Activated T-cell treated with anti-CD3 and anti-CD28 coated beads, Interleukin-2, amount 50 U/mL, for 24 hours (primary cell): ENCODE results near the gene TMEM127.
A peak's percentile ranks its signal among the peaks of the same experiment; 100 is the strongest.

Experiments
- DNase-seq: peaks from one replicate; pipeline ENCODE4 v3.0.0-alpha.2; 2020
- H3K27ac Mint-ChIP-seq: 2 replicates; pipeline ENCODE4 v1.8.0; 2020; ENCODE audit warnings: mild to moderate bottlenecking, mixed read lengths
- H3K27me3 Mint-ChIP-seq: 2 replicates; pipeline ENCODE4 v1.8.0; 2020; ENCODE audit warnings: mixed read lengths
- H3K36me3 Mint-ChIP-seq: 2 replicates; pipeline ENCODE4 v1.8.0; 2020; ENCODE audit warnings: low read depth, mixed read lengths
- H3K4me1 Mint-ChIP-seq: 2 replicates; pipeline ENCODE4 v1.8.0; 2020; ENCODE audit warnings: low read depth, mixed read lengths
- H3K4me3 Mint-ChIP-seq: 2 replicates; pipeline ENCODE4 v1.8.0; 2020; ENCODE audit warnings: mild to moderate bottlenecking, moderate library complexity, mixed read lengths
- H3K9me3 Mint-ChIP-seq: 2 replicates; pipeline ENCODE4 v1.8.0; 2020; ENCODE audit warnings: mixed read lengths

TMEM127 gene

DNA sequence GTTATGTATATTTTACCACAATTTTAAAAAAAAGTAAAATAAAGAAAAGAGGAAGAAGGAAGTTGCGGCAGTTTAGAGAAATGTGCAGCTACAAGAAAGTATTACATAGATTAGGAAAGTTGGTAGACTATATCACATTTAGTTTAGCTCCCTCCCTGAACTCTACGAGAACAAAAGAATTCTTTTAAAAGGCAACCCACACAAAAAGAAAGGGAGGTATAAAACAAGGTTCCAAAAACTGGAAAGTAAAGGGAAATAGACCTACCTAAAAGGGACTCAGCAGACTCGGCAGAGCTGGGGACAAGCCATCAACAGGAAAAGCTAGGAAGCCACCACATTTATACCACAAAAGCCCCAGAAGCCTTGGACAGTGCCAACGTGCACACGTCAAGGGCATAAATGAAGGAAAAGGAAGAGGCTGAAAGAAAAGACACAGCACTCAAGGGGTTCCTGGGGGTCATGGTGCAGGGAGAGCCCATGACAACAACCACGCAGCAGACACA lies 9.1 kb downstream of the TMEM127 start:
- Mint-ChIP-seq H3K4me3 (peak overlapping the region; percentile 9), H3K4me1 (peaks cover 57% of the 10 kb centered on the region), H3K27me3 (no peaks in the 10 kb centered on the region), H3K9me3 (no peaks in the 10 kb centered on the region), H3K36me3 (peaks cover 90% of the 10 kb centered on the region), H3K27ac (peak overlapping the region; percentile 85)
- no peak for DNase-seq

DNA sequence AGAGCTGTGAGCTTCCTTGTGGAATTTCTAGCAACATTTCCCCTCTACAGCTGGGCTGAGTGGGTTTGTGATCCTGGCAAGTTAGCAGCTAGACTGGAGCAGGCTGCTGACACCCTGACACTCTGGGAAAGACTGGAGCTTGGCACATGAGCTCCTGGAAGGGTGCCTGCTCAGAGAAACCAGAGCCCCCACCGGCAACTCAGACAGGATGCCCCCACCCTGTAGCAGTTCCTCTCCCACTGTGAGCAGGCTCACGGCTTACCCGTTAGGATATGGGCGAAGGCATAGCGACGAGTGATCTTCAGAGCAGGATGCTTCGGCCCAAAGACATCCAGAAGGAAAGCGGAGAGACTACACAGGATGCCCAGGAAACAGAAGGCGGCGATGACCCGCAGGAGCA lies 11.2 kb downstream of the TMEM127 start:
- Mint-ChIP-seq H3K4me1 (peaks cover 39% of the 10 kb centered on the region), H3K36me3 (peaks cover 87% of the 10 kb centered on the region), H3K27me3 (no peaks in the 10 kb centered on the region), H3K4me3 (no peak overlapping the region), H3K9me3 (no peaks in the 10 kb centered on the region), H3K27ac (peak overlapping the region; percentile 68)
- DNase-seq, result no peak

GRCh38 chr2:96253006-96253405 lies 12.8 kb downstream of the TMEM127 start:
- peaks cover 73% of the 10 kb centered on the region for H3K36me3 Mint-ChIP-seq
- H3K4me1 Mint-ChIP-seq, result peaks cover 25% of the 10 kb centered on the region
- no peak overlapping the region for H3K27ac Mint-ChIP-seq
- no peak overlapping the region for H3K4me3 Mint-ChIP-seq
- DNase-seq, result no peak
- H3K27me3 Mint-ChIP-seq, result no peaks in the 10 kb centered on the region
- H3K9me3 Mint-ChIP-seq, result no peaks in the 10 kb centered on the region

DNA sequence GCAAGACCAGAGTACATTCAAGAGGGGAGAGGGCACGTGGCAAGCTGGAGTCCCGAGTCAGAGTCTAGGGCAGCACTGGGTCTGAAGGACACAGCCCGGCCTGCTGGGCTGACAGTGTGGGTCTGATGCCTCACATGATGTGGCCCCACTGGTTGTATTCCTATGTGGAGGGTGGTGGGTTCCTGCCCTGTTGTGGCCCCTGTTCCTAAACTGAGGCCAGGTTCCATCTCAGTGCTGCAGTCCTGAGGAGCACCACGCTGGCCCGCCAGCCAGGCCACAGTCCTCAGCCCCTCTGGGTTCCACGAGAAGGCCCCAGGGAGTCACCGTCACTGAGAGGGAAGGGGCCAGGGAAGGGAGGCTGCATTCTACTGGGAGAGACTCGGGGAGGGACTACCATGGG lies 13.3 kb downstream of the TMEM127 start:
- H3K27me3 Mint-ChIP-seq, result no peaks in the 10 kb centered on the region
- H3K9me3 Mint-ChIP-seq, result no peaks in the 10 kb centered on the region
- H3K4me1 Mint-ChIP-seq, result peaks cover 21% of the 10 kb centered on the region
- H3K4me3 Mint-ChIP-seq, result no peak overlapping the region
- DNase-seq, result no peak
- peak overlapping the region; percentile 63 for H3K27ac Mint-ChIP-seq
- H3K36me3 Mint-ChIP-seq, result peaks cover 70% of the 10 kb centered on the region

DNA sequence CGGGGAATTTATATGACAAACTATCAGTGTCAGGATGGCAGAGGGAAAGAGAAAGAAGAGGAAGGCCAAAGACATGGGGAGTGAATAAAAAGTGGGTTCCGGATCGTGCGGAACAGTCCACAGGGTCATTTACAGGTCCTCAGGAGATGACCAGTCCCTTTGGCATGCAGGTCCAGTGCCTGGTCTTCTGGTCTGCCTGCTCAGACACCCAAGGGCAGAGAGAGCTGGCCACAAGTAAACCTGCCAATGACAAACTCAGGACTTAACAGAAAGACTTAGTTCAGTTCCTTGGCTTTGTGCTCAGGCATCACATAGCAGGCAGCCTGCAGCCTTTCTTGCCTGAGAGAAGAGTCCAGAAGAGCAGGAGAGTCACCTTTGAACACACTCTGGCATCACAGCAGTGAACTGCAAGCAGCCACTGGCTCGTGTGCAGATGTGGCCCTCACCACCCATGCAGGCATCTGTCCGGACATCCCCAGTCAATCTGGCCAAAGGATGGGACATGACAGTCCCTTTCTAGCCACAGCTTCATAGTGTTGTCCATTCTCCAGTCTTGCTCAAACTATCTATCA lies 14.0 kb downstream of the TMEM127 start:
- Mint-ChIP-seq H3K4me3 (no peak overlapping the region), H3K27ac (peak overlapping the region; percentile 63), H3K4me1 (peaks cover 20% of the 10 kb centered on the region), H3K9me3 (no peaks in the 10 kb centered on the region), H3K36me3 (peaks cover 66% of the 10 kb centered on the region), H3K27me3 (no peaks in the 10 kb centered on the region)
- no peak for DNase-seq

DNA sequence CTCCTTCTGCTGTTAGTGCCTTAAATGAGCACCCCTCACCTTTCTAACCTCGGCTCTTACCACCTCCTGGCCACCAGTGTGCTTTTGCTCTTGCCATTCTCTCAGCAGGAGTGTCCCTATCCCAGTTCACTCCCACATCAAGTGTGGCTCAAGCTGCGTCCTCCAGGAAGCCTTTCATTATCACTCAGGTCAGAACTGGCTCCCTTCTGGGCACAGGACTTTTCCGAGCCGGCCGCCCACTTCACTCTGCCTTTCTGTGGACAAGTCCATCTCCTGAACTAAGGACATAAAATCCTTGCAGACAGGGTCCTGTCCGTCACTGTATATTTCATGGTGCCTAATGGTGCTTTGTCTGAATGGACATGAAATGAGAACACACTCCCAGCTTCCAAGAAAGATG lies 15.6 kb downstream of the TMEM127 start:
- no peaks in the 10 kb centered on the region for H3K9me3 Mint-ChIP-seq

GRCh38 chr2:96249654-96250053 lies 16.1 kb downstream of the TMEM127 start:
- H3K9me3 Mint-ChIP-seq, result no peaks in the 10 kb centered on the region
- H3K4me3 Mint-ChIP-seq, result no peak overlapping the region
- DNase-seq, result no peak
- peak overlapping the region; percentile 55 for H3K27ac Mint-ChIP-seq
- peaks cover 24% of the 10 kb centered on the region for H3K4me1 Mint-ChIP-seq
- peaks cover 50% of the 10 kb centered on the region for H3K36me3 Mint-ChIP-seq
- no peaks in the 10 kb centered on the region for H3K27me3 Mint-ChIP-seq

More for the DNA sequence above, 15.6 kb downstream of the TMEM127 start:
- Mint-ChIP-seq H3K4me1 (peaks cover 22% of the 10 kb centered on the region), H3K4me3 (no peak overlapping the region), H3K27me3 (no peaks in the 10 kb centered on the region), H3K36me3 (peaks cover 53% of the 10 kb centered on the region), H3K27ac (peak overlapping the region; percentile 55)
- no peak for DNase-seq

- Mint-ChIP-seq H3K9me3 (no peaks in the 10 kb centered on the region), H3K27me3 (no peaks in the 10 kb centered on the region), H3K27ac (no peak overlapping the region), H3K4me1 (peaks cover 25% of the 10 kb centered on the region), H3K4me3 (no peak overlapping the region), H3K36me3 (peaks cover 40% of the 10 kb centered on the region)
- DNase-seq, result no peak
Measured at GRCh38 chr2:96248624-96249023, 17.2 kb downstream of the TMEM127 start.

DNA sequence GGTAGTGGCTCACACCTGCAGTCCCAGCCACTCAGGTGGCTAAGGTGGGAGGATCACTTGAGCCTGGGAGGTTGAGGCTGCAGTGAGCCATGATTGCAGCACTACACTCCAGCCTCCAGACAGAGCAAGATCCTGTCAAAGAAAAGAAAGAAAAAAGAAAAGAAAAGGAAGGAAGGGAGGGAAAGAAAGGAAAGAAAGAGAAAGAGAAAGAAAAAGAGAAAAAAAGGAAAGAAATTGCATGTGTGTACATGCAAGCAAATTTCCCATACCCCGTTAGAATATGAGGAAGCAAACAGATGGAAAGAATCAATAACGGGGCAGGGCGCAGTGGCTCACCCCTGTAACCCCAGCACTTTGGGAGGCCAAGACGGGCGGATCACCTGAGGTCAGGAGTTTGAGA lies 17.9 kb downstream of the TMEM127 start:
- Mint-ChIP-seq H3K27me3 (no peaks in the 10 kb centered on the region), H3K9me3 (no peaks in the 10 kb centered on the region), H3K4me3 (no peak overlapping the region), H3K36me3 (peaks cover 32% of the 10 kb centered on the region), H3K27ac (no peak overlapping the region), H3K4me1 (peaks cover 29% of the 10 kb centered on the region)
- DNase-seq, result no peak

GRCh38 chr2:96247009-96247408 lies 18.8 kb downstream of the TMEM127 start:
- peaks cover 24% of the 10 kb centered on the region for H3K36me3 Mint-ChIP-seq
- H3K27ac Mint-ChIP-seq, result peak overlapping the region; percentile 51
- no peak overlapping the region for H3K4me3 Mint-ChIP-seq
- no peak for DNase-seq
- H3K9me3 Mint-ChIP-seq, result no peaks in the 10 kb centered on the region
- H3K27me3 Mint-ChIP-seq, result no peaks in the 10 kb centered on the region
- H3K4me1 Mint-ChIP-seq, result peaks cover 37% of the 10 kb centered on the region

- no peak for DNase-seq
- H3K27me3 Mint-ChIP-seq, result no peaks in the 10 kb centered on the region
- H3K9me3 Mint-ChIP-seq, result no peaks in the 10 kb centered on the region
- peaks cover 15% of the 10 kb centered on the region for H3K36me3 Mint-ChIP-seq
- no peak overlapping the region for H3K4me3 Mint-ChIP-seq
- H3K4me1 Mint-ChIP-seq, result peaks cover 45% of the 10 kb centered on the region
- peak overlapping the region; percentile 39 for H3K27ac Mint-ChIP-seq
Measured at GRCh38 chr2:96245609-96246390, 20.0 kb downstream of the TMEM127 start.

- H3K27ac Mint-ChIP-seq, result peak overlapping the region; percentile 61
- no peak for DNase-seq
- H3K4me3 Mint-ChIP-seq, result no peak overlapping the region
- no peaks in the 10 kb centered on the region for H3K9me3 Mint-ChIP-seq
- peaks cover 3% of the 10 kb centered on the region for H3K36me3 Mint-ChIP-seq
- no peaks in the 10 kb centered on the region for H3K27me3 Mint-ChIP-seq
- H3K4me1 Mint-ChIP-seq, result peaks cover 48% of the 10 kb centered on the region
Measured at GRCh38 chr2:96243843-96244242, 22.0 kb downstream of the TMEM127 start.

GRCh38 chr2:96241900-96242611 lies 23.7 kb downstream of the TMEM127 start:
- H3K4me1 Mint-ChIP-seq, result peaks cover 46% of the 10 kb centered on the region
- H3K9me3 Mint-ChIP-seq, result no peaks in the 10 kb centered on the region
- H3K4me3 Mint-ChIP-seq, result peak overlapping the region; percentile 54
- peak overlapping the region; percentile 95 for H3K27ac Mint-ChIP-seq
- H3K36me3 Mint-ChIP-seq, result peaks cover 3% of the 10 kb centered on the region
- peak; percentile 53 for DNase-seq
- H3K27me3 Mint-ChIP-seq, result no peaks in the 10 kb centered on the region

DNA sequence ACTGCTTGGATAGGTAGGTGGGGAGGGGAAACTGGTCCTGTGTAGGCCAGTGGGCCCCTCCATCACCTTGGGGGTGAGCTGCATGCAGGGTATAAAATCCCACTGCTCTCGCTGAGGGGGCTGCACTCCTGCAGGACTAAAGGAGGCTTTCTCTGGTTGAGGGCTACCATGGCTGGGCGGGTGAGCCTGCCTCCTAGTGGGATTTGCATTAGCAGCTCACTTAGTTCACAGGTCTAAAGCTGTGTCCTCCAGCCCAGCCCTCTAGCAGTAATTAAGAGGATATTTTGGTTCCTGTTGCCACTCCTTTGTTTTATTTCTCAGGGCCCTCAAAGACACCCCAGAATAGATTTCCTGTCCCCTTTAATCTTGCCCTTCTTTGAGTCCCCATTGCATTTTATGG lies 24.6 kb downstream of the TMEM127 start:
- Mint-ChIP-seq H3K4me3 (peak overlapping the region; percentile 54), H3K27me3 (no peaks in the 10 kb centered on the region), H3K36me3 (peaks cover 3% of the 10 kb centered on the region), H3K9me3 (no peaks in the 10 kb centered on the region), H3K4me1 (peaks cover 41% of the 10 kb centered on the region), H3K27ac (peak overlapping the region; percentile 95)
- no peak for DNase-seq
